Smooth muscle cell (in vitro differentiated cells): ENCODE results near the gene UBE2D2. TPM values are rescaled to one million over a fixed set of nuclear protein-coding genes. Genes with fewer than 3 reads are reported as not detected.

Experiments used
- DNase-seq: peaks from one replicate; lab custom pipeline; 2025; ENCODE audit not compliant: unreplicated experiment; lab: John Stamatoyannopoulos, UW
- H2AFZ ChIP-seq: fragments of 200-600 bp; sonication (generic); 2 replicates; pipeline ENCODE4 v1.6.0; 2016; ENCODE audit warnings: antibody characterized with exemption, low read depth, mild to moderate bottlenecking
- H3F3A ChIP-seq: fragments of 200-600 bp; sonication (generic); 2 replicates; pipeline ENCODE4 v1.6.0; 2017; ENCODE audit warnings: antibody characterized with exemption, low read depth
- H3K27ac ChIP-seq: fragments of 200-600 bp; sonication (generic); 2 replicates; pipeline ENCODE4 v1.5.1; 2016; ENCODE audit warnings: low read depth, mild to moderate bottlenecking
- H3K27me3 ChIP-seq: fragments of 200-600 bp; sonication (generic); 2 replicates; pipeline ENCODE4 v1.6.1; 2016; ENCODE audit warnings: low read depth, mild to moderate bottlenecking
- H3K36me3 ChIP-seq: fragments of 200-600 bp; sonication (generic); 2 replicates; pipeline ENCODE4 v1.5.1; 2016; ENCODE audit warnings: low read depth
- H3K4me1 ChIP-seq: fragments of 200-600 bp; sonication (generic); 2 replicates; pipeline ENCODE4 v1.5.1; 2016; ENCODE audit warnings: low read depth
- H3K4me2 ChIP-seq: fragments of 200-600 bp; sonication (generic); 2 replicates; pipeline ENCODE4 v1.6.0; 2016; ENCODE audit warnings: mild to moderate bottlenecking
- H3K4me3 ChIP-seq: fragments of 200-600 bp; sonication (generic); 2 replicates; pipeline ENCODE4 v1.5.1; 2016; ENCODE audit warnings: mild to moderate bottlenecking
- H3K79me2 ChIP-seq: fragments of 200-600 bp; sonication (generic); 2 replicates; pipeline ENCODE4 v1.6.0; 2016; ENCODE audit warnings: low read depth, mild to moderate bottlenecking
- H3K9ac ChIP-seq: fragments of 200-600 bp; sonication (generic); 2 replicates; pipeline ENCODE4 v1.6.0; 2016; ENCODE audit warnings: low read depth
- H3K9me3 ChIP-seq: fragments of 200-600 bp; sonication (generic); replicated peaks from 2 replicates; pipeline ENCODE4 v1.5.1; 2016; ENCODE audit warnings: low read depth
- H4K20me1 ChIP-seq: fragments of 200-600 bp; sonication (generic); 2 replicates; pipeline ENCODE4 v1.6.0; 2016; ENCODE audit warnings: low read depth
- WGBS: methylation state at CpG from one replicate; pipeline ENCODE4 v1.1.7; 2016; ENCODE audit warnings: low lambda C conversion rate; 5-methylcytosine and 5-hydroxymethylcytosine counted together
- polyA plus RNA-seq: library from polyadenylated mRNA; unstranded; fragments of >200 nt; fragmentation: Nextera tagmentation; extraction: Ambion mirVana; gene quantifications from 2 replicates; pipeline ENCODE4 v1.2.1, GENCODE V29; 2016
- total RNA-seq: library from RNA; depleted of rRNA; stranded (reverse); fragments of >200 nt; gene quantifications from 2 replicates; pipeline ENCODE4 v1.2.3, GENCODE V29; 2014
- TF ChIP-seq, protein P1 (sequence below): fragments of 200-600 bp; sonication (generic); IDR thresholded peaks from 2 replicates; pipeline ENCODE4 v1.5.1; 2017; ENCODE audit warnings: borderline replicate concordance, mild to moderate bottlenecking, antibody characterized with exemption; ENCODE audit not compliant: insufficient read depth, poor library complexity, severe bottlenecking

Gene UBE2D2
- total and polyA plus RNA-seq, 2 experiments from 2014 or later: 69.3 to 174 TPM

DNA sequence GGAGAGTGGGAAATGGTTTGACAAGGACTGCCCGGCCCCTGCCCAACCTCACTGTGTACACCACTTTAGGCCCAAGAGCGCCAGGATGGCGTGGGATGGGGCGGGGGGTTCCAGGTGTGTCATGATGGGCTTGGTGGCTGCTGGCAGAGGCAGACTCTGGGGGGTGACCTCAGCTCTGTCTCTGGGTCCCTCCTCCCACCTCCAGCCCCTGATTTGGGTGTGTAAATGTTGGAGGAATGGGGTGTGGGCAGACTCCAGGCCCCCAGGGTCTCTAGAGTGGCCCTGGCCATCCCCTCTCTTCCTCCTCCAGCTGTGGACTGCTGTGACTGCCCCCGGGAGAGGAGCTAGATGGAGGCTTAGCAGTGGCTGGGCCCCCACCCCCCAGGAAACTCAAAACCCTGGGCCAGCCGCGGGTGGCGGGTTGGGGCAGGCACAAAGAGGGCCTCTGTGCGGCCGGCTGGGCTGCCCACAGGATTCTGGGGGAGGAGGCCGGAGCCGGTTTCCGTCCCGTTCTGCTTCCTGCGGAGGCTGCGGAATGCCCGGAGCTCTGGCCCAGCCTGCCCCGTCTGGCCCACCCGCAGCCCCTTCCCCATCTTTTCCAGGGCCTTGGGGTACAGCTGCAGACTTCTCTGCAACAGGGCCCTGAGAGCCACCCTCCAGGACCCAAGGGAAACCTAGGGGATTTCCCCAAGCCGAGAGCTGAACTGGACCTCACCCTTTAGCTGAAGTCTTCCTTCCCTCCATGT is 110.1 kb downstream of the UBE2D2 start:
- H3F3A ChIP-seq: peaks cover 27% of the 10 kb centered on the region
- H3K4me2 ChIP-seq: peak overlapping the region; percentile 86
- no peaks in the 10 kb centered on the region for H3K9me3 ChIP-seq
- peaks cover 52% of the 10 kb centered on the region for H3K4me1 ChIP-seq
- H3K27ac ChIP-seq: peak overlapping the region; percentile 95
- peak overlapping the region; percentile 29 for H3K9ac ChIP-seq
- H4K20me1 ChIP-seq: peaks cover 95% of the 10 kb centered on the region
- H3K79me2 ChIP-seq: peaks cover 95% of the 10 kb centered on the region
- no peak overlapping the region for H3K4me3 ChIP-seq
- H2AFZ ChIP-seq: no peak overlapping the region
- 23% methylated on average over 20 of the region's 20 CpGs for WGBS
- H3K36me3 ChIP-seq: no peaks in the 10 kb centered on the region
- no peak for DNase-seq
- TF ChIP-seq, protein P1, sequence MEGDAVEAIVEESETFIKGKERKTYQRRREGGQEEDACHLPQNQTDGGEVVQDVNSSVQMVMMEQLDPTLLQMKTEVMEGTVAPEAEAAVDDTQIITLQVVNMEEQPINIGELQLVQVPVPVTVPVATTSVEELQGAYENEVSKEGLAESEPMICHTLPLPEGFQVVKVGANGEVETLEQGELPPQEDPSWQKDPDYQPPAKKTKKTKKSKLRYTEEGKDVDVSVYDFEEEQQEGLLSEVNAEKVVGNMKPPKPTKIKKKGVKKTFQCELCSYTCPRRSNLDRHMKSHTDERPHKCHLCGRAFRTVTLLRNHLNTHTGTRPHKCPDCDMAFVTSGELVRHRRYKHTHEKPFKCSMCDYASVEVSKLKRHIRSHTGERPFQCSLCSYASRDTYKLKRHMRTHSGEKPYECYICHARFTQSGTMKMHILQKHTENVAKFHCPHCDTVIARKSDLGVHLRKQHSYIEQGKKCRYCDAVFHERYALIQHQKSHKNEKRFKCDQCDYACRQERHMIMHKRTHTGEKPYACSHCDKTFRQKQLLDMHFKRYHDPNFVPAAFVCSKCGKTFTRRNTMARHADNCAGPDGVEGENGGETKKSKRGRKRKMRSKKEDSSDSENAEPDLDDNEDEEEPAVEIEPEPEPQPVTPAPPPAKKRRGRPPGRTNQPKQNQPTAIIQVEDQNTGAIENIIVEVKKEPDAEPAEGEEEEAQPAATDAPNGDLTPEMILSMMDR: no peak
- H3K27me3 ChIP-seq: no peaks in the 10 kb centered on the region

- Histone ChIP-seq H3K4me3 (no peak overlapping the region), H3F3A (peaks cover 7% of the 10 kb centered on the region), H3K4me1 (peaks cover 37% of the 10 kb centered on the region), H3K9me3 (no peaks in the 10 kb centered on the region), H3K27me3 (no peaks in the 10 kb centered on the region), H3K4me2 (no peak overlapping the region), H3K27ac (peak overlapping the region; percentile 95), H3K79me2 (peaks cover 94% of the 10 kb centered on the region), H3K9ac (no peak overlapping the region), H4K20me1 (peaks cover 96% of the 10 kb centered on the region), H2AFZ (no peak overlapping the region), H3K36me3 (no peaks in the 10 kb centered on the region)
- no peak for DNase-seq
- 87% methylated on average over 4 of the region's 4 CpGs for WGBS
- TF ChIP-seq, protein P1: no peak
Observed at GRCh38 chr5:139675213-139675612, 114.1 kb downstream of the UBE2D2 start.

- H3K4me1 ChIP-seq: peaks cover 31% of the 10 kb centered on the region
- WGBS: 96% methylated on average over 3 of the region's 4 CpGs
Observed at GRCh38 chr5:139675825-139676224, 114.7 kb downstream of the UBE2D2 start.

More at GRCh38 chr5:139675825-139676224, 114.7 kb downstream of the UBE2D2 start:
- TF ChIP-seq, protein P1: no peak
- Histone ChIP-seq H3K27ac (peak overlapping the region; percentile 95), H3K4me3 (no peak overlapping the region), H3F3A (peaks cover 7% of the 10 kb centered on the region), H3K79me2 (peaks cover 94% of the 10 kb centered on the region), H3K4me2 (no peak overlapping the region), H3K27me3 (no peaks in the 10 kb centered on the region), H3K36me3 (no peaks in the 10 kb centered on the region), H2AFZ (no peak overlapping the region), H3K9me3 (no peaks in the 10 kb centered on the region), H3K9ac (no peak overlapping the region), H4K20me1 (peaks cover 96% of the 10 kb centered on the region)
- no peak for DNase-seq
